ENCODE data around the gene ZNF398.
"Not testable (repeated sequence)": the region's sequence is repeated elsewhere in the genome, so short reads cannot be mapped to it uniquely, and the experiment has no call there.

The ZNF398 gene

GRCh38 chr7:149147072-149147751 lies at the start of gene ZNF398:
TSS of gene ZNF398 (plus strand) at chr7:149147453. CDS start at chr7:149147743, 290 bp downstream.
- DNase-seq (ENCODE audit: low read depth in 2 of 2), result peak; percentile 50 to 55

DNA sequence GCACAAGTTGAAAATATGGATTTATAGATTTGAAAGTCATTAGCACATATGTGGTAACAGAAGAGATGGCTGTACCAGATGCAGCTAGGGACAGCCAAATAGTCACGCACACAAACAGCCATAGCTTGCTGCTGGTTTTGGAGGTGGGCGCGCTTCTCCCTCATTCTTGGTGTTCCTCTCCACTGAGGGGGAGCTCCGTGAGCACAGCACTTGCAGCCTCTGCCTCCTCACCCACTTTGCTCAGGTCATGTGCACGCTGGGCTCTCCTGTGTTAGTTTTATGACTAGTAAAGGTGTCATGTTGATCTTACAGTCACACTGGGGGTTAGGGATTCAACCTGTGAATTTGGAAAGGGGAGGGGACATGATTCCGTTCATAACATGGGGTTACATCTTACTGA lies 48.2 kb upstream of the ZNF398 start:
- no peak for DNase-seq (ENCODE audit: low read depth in 2 of 2)

DNA sequence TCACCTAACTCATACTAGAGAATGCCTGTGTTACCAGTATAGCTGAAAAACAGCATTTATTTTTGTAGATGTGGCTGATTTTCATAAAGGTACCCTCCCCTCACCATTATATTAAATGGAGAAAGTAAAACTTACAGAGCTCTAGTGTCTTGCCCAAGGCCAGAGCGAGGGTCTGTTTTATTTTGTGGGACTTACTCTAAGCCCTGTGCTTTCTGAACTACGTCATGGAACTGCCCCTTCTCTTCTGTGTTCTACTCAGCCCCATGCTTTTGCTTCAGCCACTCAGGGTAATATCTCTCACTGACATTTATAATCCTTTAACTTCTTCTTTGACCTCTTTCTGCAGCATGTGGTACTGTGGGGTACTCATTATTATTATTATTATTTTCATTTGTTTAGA lies 46.4 kb upstream of the ZNF398 start:
- DNase-seq (ENCODE audit: low read depth in 2 of 2), result no peak

GRCh38 chr7:149102666-149103065 lies 44.6 kb upstream of the ZNF398 start:
- no peak for DNase-seq (ENCODE audit: low read depth in 2 of 2)

- DNase-seq (ENCODE audit: low read depth in 2 of 2), result no peak
These were observed 43.8 kb upstream of the ZNF398 start for GRCh38 chr7:149103424-149103823.

DNA sequence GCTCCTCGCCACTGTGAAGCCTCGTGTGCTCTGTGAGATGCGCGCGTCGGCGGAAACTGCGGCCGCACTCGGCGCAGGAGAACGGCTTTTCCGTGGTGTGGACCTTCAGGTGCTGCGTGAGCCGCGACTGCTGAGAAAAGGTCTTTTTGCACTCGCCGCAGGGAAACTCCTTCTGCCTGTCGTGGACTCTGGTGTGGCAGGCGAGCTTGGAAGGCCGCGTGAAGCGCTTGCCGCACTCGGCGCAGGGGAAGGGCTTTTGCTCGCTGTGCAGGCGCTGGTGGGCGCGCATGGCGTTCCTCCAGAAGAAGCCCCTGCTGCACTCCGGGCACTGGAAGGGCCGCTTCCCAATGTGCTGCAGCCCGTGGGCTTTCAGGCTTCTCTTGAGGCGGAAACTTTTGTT lies 43.0 kb upstream of the ZNF398 start:
- no peak for DNase-seq (ENCODE audit: low read depth in 2 of 2)

DNA sequence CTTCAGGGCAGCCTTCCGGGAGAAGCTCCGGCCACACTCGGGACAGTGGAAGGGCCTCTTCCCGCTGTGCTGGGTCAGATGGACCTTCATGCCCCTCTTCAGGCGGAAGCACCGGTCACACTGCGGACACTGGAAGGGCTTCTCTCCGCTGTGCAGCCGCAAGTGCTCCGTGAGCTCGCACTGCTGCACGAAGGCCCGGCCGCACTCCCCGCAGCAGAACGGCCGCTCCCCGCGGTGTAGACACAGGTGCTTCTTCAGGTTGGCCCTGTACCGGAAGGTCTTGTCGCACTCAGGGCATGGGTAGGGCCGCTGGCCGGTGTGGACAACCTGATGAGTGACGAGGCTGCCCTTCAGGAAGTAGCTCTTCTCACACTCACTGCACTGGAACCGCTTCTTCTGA lies 42.5 kb upstream of the ZNF398 start:
- DNase-seq (ENCODE audit: low read depth in 2 of 2), result no peak

DNA sequence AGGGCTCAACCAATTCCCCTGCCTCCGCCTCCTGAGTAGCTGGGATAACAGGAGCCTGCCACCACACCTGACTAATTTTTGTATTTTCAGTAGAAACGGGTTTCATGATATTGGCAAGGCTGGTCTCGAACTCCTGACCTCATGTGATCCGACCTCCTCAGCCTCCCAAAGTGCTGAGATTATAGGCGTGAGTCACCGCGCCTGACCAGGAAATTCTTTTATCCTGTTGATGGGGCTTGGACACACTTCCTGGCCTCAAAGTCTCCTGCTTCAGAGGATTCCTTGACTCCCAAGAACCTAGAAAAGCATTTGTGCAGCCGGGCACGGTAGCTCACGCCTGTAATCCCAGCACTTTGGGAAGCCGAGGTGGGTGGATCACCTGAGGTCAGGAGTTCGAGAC lies 37.3 kb upstream of the ZNF398 start:
- DNase-seq (ENCODE audit: low read depth in 2 of 2), result no peak

DNA sequence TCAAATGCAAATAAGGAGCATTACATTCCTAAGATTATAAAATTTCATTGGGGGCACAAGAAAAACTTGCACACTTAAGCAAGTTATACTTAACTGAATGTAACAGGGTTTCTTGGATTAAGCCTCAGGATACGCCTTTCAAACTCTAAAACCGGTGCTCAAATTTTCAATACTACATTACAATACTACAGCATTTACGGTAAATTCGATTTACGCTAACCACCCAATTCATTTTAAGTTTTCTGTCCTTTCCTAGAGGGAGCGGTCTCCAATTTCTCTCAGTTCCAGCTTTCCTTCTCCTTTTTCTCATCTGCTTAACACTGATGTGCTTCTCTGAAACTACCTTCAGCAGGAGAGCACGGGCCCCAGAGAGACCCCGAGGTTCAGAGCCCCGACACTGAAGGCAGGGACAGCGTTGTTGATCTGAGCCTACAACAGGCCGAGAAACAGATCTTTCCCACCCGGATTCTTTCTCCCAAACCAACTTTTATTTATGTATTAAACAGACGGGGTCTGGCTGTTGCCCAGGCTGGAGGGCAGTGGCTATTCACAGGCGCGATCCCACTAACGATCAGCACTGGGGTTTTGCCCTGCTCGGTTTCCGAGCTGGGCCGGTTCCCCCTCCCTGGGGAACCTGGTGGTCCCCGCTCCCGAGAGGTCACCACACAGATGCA lies 21.9 kb upstream of the ZNF398 start:
- DNase-seq (ENCODE audit: low read depth in 2 of 2), result no peak

- DNase-seq (ENCODE audit: low read depth in 2 of 2), result peak; percentile 82
These were observed 21.2 kb upstream of the ZNF398 start, which contains the start of gene ZNF425 for GRCh38 chr7:149125863-149126661. TSS of gene ZNF425 (minus strand) at chr7:149126324. CDS start at chr7:149126213, 111 bp downstream.

- DNase-seq (ENCODE audit: low read depth in 2 of 2), result no peak
These were observed 20.5 kb upstream of the ZNF398 start for GRCh38 chr7:149126662-149127266.

GRCh38 chr7:149130572-149131198 lies 16.6 kb upstream of the ZNF398 start:
- no peak for DNase-seq (ENCODE audit: low read depth in 2 of 2)

DNA sequence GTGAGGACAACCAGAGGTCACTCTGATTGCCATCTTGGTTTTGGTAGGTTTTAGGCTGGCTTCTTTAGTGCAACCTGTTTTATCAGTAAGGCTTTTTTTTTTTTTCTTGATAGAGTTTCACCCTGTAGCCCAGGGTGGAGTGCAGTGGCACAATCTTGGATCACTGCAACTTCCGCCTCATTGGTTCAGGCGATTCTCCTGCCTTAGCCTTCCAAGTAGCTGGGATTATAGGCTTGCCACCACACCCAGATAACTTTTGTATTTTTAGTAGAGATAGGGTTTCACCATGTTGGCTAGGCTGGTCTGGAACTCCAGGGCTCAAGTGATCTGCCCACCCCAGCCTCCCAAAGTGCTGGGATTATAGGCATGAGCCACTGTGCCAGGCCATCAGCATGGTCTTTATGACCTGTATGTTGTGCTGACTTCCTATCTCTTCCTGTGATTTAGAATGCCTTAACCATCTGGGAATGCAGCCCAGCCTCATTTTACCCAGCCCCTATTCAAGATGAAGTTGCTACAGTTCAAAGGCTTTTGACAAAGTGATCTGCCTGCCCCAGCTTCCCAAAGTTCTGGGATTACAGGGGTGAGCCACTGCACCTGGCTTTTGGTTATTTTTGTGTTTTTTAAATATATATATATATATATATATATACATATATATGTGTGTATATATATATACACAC lies 14.1 kb upstream of the ZNF398 start:
- DNase-seq (ENCODE audit: low read depth in 2 of 2), result no peak

DNA sequence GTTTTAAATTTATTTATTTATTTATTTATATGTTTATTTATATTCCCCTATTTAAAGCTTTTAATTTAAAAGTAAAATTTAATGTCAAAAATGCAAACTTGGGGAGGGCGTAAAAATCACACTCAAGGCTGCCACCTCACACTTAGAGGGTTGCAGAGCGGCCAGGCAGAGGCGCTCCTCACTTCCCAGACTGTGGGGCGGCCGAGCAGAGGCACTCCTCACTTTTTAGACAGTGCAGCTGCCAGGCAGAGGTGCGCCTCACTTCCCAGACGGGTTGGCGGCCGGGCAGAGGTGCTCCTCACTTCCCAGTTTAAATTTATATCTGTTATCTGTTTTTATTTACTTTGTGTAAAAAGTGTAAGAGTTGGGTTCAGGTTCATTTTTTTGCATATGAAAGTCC lies 11.1 kb upstream of the ZNF398 start:
- no peak for DNase-seq (ENCODE audit: low read depth in 2 of 2)

GRCh38 chr7:149140831-149141230 lies 6.4 kb upstream of the ZNF398 start:
- no peak for DNase-seq (ENCODE audit: low read depth in 2 of 2)

- no peak for DNase-seq (ENCODE audit: low read depth in 2 of 2)
These were observed 5.4 kb upstream of the ZNF398 start for GRCh38 chr7:149141893-149142292.

DNA sequence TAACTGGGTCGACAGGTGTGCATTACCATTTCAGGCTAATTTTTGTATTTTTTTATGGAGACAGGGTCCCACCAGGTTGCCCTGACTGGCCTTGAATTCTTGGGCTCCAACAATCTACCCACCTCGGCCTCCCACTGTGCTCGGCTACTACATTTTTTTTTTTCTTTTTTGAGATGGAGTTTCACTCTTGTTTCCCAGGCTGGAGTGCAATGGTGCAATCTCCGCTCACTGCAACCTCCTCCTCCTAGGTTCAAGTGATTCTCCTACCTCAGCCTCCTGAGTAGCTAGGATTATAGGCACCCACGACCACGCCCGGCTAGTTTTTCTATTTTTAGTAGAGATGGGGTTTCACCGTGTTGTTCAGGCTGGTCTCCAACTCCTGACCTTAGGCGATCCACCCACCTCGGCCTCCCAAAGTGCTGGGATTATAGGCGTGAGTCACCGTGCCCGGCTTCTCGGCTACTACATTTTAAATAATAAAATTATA lies 2.8 kb upstream of the ZNF398 start:
- not testable (repeated sequence) for DNase-seq (ENCODE audit: low read depth in 2 of 2)

DNA sequence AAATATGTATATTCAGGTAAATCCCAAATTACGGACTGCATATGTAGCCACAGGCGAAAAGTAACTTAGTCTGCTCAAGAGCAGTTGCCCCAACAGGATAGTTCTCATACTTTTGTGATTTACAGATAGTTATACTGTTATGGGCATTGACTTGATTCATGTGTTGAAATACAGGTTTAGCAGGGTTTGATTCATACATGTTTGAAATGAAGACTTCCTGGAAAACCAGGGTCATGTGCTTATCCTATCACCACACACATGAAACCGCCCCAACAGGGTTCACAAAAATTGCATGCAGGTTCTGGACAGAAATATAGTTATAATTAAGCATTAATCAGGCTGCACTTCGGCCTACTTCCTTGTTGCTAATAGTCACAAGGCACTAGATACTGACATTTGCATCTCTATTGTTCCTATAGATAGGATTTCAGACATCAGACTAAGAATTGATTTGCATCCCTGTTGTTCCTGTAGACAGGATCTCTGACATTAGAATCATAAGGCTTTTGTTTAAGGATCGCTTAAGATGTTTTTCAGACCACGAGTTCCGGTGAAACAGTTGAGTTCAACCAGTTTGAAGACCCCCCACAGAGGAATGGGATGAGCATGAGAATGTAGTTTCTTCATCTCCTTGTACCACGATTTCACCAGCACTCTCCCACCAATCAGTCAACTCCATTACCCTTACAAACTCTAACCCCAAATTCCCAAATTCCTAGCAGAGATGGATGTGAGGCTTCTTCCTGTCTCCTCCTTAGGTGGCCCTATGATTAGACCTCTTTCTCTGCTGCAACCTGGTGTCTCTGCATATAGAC lies 2.0 kb upstream of the ZNF398 start:
- no peak for DNase-seq (ENCODE audit: low read depth in 2 of 2)

DNA sequence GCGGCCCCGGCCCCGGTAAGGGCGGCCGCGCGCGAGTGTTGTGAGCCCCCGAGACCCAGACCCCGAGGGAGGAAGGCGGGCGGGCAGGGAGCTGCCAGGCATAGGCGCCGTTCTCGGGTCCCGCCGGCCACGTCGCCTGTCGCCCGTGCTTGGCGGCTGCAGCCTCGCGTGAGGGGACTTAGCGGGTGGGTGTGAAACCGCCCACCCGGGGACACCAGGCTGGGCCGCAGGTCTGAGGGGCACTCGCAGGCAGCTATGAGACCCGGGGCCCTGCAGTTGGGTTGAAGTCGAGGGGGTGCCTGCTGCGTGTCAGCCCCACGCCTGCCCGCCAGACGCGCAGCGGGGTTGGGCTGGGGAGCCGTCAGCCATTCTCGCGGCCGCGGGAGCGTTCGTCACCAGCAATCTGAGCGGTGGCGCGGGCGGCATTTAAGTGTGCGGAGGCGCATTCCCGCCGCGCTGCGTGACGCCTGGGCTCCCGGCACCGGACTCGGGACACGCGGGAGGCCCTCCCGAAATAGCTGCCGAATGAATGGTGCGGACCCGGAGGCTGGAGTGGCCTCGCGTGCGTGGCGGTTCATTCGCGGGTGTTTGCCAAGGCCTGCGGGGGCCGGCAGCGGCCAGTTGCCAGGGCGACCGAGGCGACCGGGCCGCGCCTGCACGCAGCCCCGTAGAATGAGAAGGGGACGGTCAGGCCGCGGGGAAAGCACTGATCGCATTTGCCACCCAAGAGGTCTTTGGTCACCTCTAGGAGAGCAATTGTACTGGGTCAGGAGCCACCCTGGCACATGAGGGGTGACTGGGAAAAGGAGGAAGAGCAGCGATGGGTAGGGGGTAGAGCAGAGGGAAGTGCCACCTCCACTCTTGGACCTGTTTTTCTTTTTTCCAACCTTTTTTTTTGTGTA lies 750 bp downstream of the ZNF398 start:
- DNase-seq (ENCODE audit: low read depth in 2 of 2), result no peak
